Gastroesophageal sphincter (tissue), 4 donors: ENCODE data around the gene ADGRF5. TPM values are rescaled to one million over a fixed set of nuclear protein-coding genes. Genes with fewer than 3 reads are reported as not detected.

Experiments used
- ATAC-seq: fragments of 150-250 bp; one replicate; pipeline ENCODE4 v1.9.1; 2016; ENCODE audit warnings: mild to moderate bottlenecking, moderate library complexity
- H3K27ac ChIP-seq, 4 donors: fragments of 200-600 bp; sonication (generic) in 3 of 4; 1 replicate in 3 of 4; 2 replicates in 1 of 4; pipeline ENCODE4 v1.5.1; 2016 to 2019
- H3K27me3 ChIP-seq: fragments of 200-600 bp; sonication (generic); one replicate; pipeline ENCODE4 v1.5.1; 2019
- H3K36me3 ChIP-seq, 2 donors: fragments of 200-600 bp; sonication (generic); one replicate each; pipeline ENCODE4 v1.5.1; 2019; ENCODE audit warnings: control low read depth in 1 of 2
- H3K4me1 ChIP-seq, 3 donors: fragments of 200-600 bp; sonication (generic); 1 replicate in 2 of 3; 2 replicates in 1 of 3; pipeline ENCODE4 v1.5.1; 2016 to 2019; ENCODE audit warnings: control low read depth in 2 of 3
- H3K4me3 ChIP-seq, 2 donors: fragments of 200-600 bp; sonication (generic); one replicate each; pipeline ENCODE4 v1.5.1; 2019; ENCODE audit warnings: mild to moderate bottlenecking in 1 of 2, moderate library complexity in 1 of 2
- H3K9me3 ChIP-seq, 3 donors: fragments of 200-600 bp; sonication (generic); one replicate each; pipeline ENCODE4 v1.5.1; 2017 to 2019; ENCODE audit warnings: control low read depth in 2 of 3
- EP300 ChIP-seq: sonication (generic); formaldehyde crosslinking; IDR thresholded peaks from one replicate; pipeline ENCODE4 v1.6.1; 2017; ENCODE audit warnings: antibody characterized with exemption, mild to moderate bottlenecking
- POLR2A ChIP-seq, 2 donors: fragments of 450-650 bp; IDR thresholded peaks; one replicate each; pipeline ENCODE4 v1.6.1; 2017; ENCODE audit warnings: antibody characterized with exemption in 2 of 2, mild to moderate bottlenecking in 2 of 2, moderate library complexity in 1 of 2
- POLR2AphosphoS5 ChIP-seq: sonication (generic); formaldehyde crosslinking; IDR thresholded peaks from one replicate; pipeline ENCODE4 v1.6.1; 2017; ENCODE audit warnings: antibody characterized with exemption
- WGBS, 2 donors: methylation state at CpG; one replicate each; pipeline ENCODE4 v1.1.5; 2018; ENCODE audit warnings: low coverage in 1 of 2; 5-methylcytosine and 5-hydroxymethylcytosine counted together
- total RNA-seq, 4 donors: library from RNA; depleted of rRNA; stranded (reverse); fragments of >200 nt; gene quantifications; one replicate each; pipeline ENCODE4 v1.1.0, GENCODE V29; 2016
- TF ChIP-seq, protein P1 (sequence below), 4 experiments: fragments of 200-600 bp in 2 of 4; fragments of 450-650 bp in 2 of 4; sonication (generic) in 1 of 4; IDR thresholded peaks; one replicate each; pipeline ENCODE4 v1.5.1; 2017 to 2019; ENCODE audit warnings: antibody characterized with exemption in 4 of 4, mild to moderate bottlenecking in 2 of 4, moderate library complexity in 2 of 4

The ADGRF5 gene
- total RNA-seq, 4 donors from 2014 or later, result 11.7 to 37.6 (median 26.0) TPM

DNA sequence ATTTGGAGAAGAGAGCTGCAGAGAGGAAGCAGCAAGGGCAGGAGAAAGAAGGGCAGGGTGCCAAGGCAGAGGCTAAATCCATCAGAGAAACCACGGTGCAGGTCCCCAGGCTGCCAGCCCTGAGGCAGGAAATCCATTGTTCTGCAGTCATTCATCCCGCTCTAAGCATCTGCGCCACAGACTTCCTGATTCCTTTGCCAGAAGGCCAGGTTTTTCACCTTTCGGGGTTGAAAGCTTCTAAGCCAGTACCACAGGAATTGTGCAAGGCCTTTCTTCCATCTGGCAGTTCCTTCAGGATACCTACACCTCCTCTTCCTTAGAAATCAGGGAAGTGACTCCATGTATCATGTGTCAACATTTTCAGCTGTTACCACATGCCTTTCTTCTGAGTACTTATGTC is 45.6 kb downstream of the ADGRF5 start:
- Histone ChIP-seq H3K4me3 (no peak overlapping the region), H3K4me1 (no peaks in the 10 kb centered on the region), H3K27ac (no peak overlapping the region), H3K9me3 (peaks cover 0 to 1% (median 0%) of the 10 kb centered on the region in 3 donors), H3K36me3 (no peaks in the 10 kb centered on the region), H3K27me3 (no peaks in the 10 kb centered on the region)
- TF ChIP-seq, protein P1, sequence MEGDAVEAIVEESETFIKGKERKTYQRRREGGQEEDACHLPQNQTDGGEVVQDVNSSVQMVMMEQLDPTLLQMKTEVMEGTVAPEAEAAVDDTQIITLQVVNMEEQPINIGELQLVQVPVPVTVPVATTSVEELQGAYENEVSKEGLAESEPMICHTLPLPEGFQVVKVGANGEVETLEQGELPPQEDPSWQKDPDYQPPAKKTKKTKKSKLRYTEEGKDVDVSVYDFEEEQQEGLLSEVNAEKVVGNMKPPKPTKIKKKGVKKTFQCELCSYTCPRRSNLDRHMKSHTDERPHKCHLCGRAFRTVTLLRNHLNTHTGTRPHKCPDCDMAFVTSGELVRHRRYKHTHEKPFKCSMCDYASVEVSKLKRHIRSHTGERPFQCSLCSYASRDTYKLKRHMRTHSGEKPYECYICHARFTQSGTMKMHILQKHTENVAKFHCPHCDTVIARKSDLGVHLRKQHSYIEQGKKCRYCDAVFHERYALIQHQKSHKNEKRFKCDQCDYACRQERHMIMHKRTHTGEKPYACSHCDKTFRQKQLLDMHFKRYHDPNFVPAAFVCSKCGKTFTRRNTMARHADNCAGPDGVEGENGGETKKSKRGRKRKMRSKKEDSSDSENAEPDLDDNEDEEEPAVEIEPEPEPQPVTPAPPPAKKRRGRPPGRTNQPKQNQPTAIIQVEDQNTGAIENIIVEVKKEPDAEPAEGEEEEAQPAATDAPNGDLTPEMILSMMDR (IDR thresholded peaks at IDR 0.05), result no peak
- TF ChIP-seq EP300 (no peak), POLR2AphosphoS5 (no peak), POLR2A (IDR thresholded peaks at IDR 0.05) (no peak)
- 50 to 64% methylated on average over 2 to 4 of the region's 4 CpGs for WGBS, 2 donors
- no peak for ATAC-seq

DNA sequence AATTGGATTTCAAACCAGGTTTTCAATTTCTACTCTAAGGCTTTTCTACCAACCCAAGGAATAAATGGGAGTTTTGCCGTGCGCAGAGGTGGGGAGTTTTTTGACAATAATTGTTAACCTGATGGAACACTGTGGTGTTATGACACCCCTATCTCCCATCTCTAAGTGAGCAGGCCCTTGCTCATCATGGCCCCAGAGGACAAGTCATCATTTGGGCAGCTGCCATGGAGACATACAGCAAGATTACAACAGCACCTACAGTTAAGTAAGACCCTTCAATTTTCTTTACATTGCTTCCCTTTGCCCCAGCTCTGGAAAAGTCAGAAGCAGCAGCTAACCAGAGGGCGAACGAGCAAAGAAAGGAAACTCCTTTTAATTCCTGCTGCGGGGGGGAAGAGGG is 54.3 kb downstream of the ADGRF5 start:
- Histone ChIP-seq H3K9me3 (no peaks in the 10 kb centered on the region), H3K27me3 (no peaks in the 10 kb centered on the region), H3K4me3 (no peak overlapping the region), H3K36me3 (no peaks in the 10 kb centered on the region), H3K27ac (no peak overlapping the region), H3K4me1 (no peaks in the 10 kb centered on the region)
- no peak for ATAC-seq
- 72 to 80% methylated on average over 5 of the region's 5 CpGs for WGBS, 2 donors
- no peak for TF ChIP-seq POLR2AphosphoS5
- no peak for TF ChIP-seq EP300
- TF ChIP-seq POLR2A (IDR thresholded peaks at IDR 0.05), result no peak
- TF ChIP-seq, protein P1 (IDR thresholded peaks at IDR 0.05), result no peak

DNA sequence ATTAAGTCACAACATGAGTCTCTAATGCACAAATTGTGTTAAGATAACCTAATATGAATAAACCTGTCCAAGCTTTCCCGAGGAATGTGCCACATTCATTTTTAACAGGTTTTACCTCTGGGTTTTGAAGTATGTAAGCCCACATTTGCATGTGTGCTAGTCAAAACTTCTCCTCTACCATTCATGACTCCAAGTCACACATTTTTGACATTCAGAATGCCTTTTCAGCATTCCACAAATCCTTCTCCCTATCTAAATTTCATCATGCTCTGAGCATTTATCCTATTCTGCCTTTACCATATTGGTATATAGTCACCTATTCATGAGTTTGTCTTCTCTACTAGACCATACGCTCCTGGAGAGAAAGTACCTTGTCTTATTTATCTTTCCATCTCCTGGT is 56.5 kb downstream of the ADGRF5 start:
- TF ChIP-seq POLR2A (IDR thresholded peaks at IDR 0.05), result no peak
- no peak for TF ChIP-seq EP300
- TF ChIP-seq POLR2AphosphoS5, result no peak
- TF ChIP-seq, protein P1 (IDR thresholded peaks at IDR 0.05), result no peak
- no peaks in the 10 kb centered on the region for H3K36me3 ChIP-seq
- no peaks in the 10 kb centered on the region for H3K27me3 ChIP-seq
- ATAC-seq, result no peak
- no peak overlapping the region for H3K27ac ChIP-seq
- no peak overlapping the region for H3K4me3 ChIP-seq
- no peaks in the 10 kb centered on the region for H3K9me3 ChIP-seq
- 83 to 100% methylated on average over 1 to 2 of the region's 2 CpGs for WGBS, 2 donors
- H3K4me1 ChIP-seq, result no peaks in the 10 kb centered on the region

DNA sequence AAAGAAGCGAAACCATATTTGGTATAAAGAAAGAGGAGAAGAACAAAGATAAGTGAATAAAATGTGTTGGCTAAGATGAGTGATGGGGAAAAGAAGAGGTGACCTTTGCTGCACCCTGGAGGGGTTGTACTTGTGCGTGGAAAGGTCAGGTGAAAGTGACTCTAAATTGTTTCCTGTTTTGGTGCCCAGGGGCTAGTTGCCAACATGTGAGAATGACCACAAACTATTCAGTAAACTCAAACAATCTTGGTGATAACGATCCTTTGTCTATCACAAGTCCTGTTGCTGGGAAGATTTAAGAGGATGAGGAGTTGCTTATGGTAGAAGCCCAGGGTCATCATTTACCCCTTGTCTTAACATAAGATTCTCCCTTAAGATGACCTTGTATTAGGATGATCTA is 57.9 kb downstream of the ADGRF5 start:
- Histone ChIP-seq H3K9me3 (no peaks in the 10 kb centered on the region), H3K4me3 (no peak overlapping the region), H3K27me3 (no peaks in the 10 kb centered on the region), H3K27ac (no peak overlapping the region), H3K36me3 (no peaks in the 10 kb centered on the region), H3K4me1 (no peaks in the 10 kb centered on the region)
- no peak for ATAC-seq
- WGBS, 2 donors, result 52 to 72% methylated on average over 2 to 3 of the region's 3 CpGs
- TF ChIP-seq POLR2AphosphoS5 (no peak), POLR2A (IDR thresholded peaks at IDR 0.05) (no peak), EP300 (no peak)
- TF ChIP-seq, protein P1 (IDR thresholded peaks at IDR 0.05), result no peak

DNA sequence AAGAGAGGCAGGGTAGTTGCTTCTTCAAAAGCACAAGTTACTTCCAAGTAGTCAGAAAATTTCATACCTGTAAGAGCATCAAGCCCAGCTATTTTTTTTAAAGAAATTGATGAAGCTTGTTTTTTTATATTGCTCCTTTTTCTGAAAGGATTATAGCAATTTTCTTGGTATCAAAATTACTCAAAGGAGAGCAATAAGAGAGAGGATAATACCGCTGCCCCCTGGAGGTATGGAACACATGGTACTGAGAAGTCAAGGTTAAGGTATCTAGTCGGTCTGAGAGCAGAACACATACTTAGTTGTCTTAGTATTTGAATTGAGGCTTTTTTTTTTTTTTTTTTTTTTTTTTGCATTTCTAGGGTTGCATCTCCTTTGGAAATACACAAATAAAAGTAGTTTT is 59.4 kb downstream of the ADGRF5 start:
- TF ChIP-seq EP300 (no peak), POLR2A (IDR thresholded peaks at IDR 0.05) (no peak), POLR2AphosphoS5 (no peak)
- TF ChIP-seq, protein P1 (IDR thresholded peaks at IDR 0.05), result no peak
- Histone ChIP-seq H3K36me3 (no peaks in the 10 kb centered on the region), H3K4me1 (no peaks in the 10 kb centered on the region), H3K4me3 (no peak overlapping the region), H3K27ac (no peak overlapping the region), H3K9me3 (no peaks in the 10 kb centered on the region), H3K27me3 (no peaks in the 10 kb centered on the region)
- ATAC-seq, result no peak
- 67 to 69% methylated on average over 2 of the region's 2 CpGs for WGBS, 2 donors
